ENCODE data around the gene GATA5. TPM values are rescaled to one million over a fixed set of nuclear protein-coding genes. Genes with fewer than 3 reads are reported as not detected.

GATA5 gene
- total RNA-seq, 1 experiment from 2014 or later: 0.96 TPM

DNA sequence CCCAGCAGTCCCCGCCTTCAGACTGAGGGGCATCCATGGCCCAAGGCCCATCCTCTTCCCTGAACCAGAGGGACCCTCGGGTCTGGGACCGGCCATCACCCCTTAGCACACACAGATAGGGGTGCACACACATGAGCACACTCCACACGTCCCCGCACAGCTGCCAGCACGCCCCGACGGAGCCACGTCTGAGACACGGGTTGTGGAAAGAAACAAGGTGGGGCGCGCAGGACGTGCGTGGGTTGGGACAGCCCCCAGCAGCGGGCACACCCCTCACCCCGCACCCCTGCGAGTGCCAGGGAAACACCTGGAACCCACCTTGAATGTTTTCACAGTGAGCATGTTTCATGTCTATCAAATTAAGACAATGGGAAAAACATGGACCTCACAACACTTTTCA is 6.4 kb downstream of the GATA5 start:
- no peak overlapping the region for H2AFZ ChIP-seq
- intact Hi-C loops (cut with micrococcal nuclease; ENCODE audit: unreplicated experiment): no loop called here
- no peaks in the 10 kb centered on the region for H3K9me3 ChIP-seq (ENCODE audit: insufficient read depth, low read depth)
- POLR2A ChIA-PET (ENCODE audit: unreplicated experiment): interaction anchor here (0.7 kb wide), 1 partner anchor 459 kb away, joined by 7 read pairs; no protein-coding TSS in a partner anchor
- TF ChIP-seq EZH2 (IDR thresholded peaks at IDR 0.05; ENCODE audit: low read depth): no peak
- TF ChIP-seq, protein P1, sequence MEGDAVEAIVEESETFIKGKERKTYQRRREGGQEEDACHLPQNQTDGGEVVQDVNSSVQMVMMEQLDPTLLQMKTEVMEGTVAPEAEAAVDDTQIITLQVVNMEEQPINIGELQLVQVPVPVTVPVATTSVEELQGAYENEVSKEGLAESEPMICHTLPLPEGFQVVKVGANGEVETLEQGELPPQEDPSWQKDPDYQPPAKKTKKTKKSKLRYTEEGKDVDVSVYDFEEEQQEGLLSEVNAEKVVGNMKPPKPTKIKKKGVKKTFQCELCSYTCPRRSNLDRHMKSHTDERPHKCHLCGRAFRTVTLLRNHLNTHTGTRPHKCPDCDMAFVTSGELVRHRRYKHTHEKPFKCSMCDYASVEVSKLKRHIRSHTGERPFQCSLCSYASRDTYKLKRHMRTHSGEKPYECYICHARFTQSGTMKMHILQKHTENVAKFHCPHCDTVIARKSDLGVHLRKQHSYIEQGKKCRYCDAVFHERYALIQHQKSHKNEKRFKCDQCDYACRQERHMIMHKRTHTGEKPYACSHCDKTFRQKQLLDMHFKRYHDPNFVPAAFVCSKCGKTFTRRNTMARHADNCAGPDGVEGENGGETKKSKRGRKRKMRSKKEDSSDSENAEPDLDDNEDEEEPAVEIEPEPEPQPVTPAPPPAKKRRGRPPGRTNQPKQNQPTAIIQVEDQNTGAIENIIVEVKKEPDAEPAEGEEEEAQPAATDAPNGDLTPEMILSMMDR (conservative IDR thresholded peaks at IDR 0.05): no peak
- no peaks in the 10 kb centered on the region for H3K36me3 ChIP-seq (ENCODE audit: low read depth)
- H3K4me2 ChIP-seq: no peak overlapping the region
- no peaks in the 10 kb centered on the region for H3F3A ChIP-seq (ENCODE audit: insufficient read depth, low read depth)
- H3K79me2 ChIP-seq (ENCODE audit: low read depth): no peaks in the 10 kb centered on the region
- H3K4me3 ChIP-seq: no peak overlapping the region
- no TSS peak for BruUV-seq (replicated peaks)
- no peaks in the 10 kb centered on the region for H4K20me1 ChIP-seq (ENCODE audit: insufficient read depth)
- no peak overlapping the region for H3K27ac ChIP-seq
- H3K27me3 ChIP-seq (ENCODE audit: insufficient read depth, low read depth): peaks cover 40% of the 10 kb centered on the region
- DNase-seq: no peak
- CTCF ChIA-PET: no interaction called here
- no peaks in the 10 kb centered on the region for H3K9me2 ChIP-seq (ENCODE audit: insufficient read depth)
- no peaks in the 10 kb centered on the region for H3K4me1 ChIP-seq (replicated peaks; ENCODE audit: insufficient read depth)

DNA sequence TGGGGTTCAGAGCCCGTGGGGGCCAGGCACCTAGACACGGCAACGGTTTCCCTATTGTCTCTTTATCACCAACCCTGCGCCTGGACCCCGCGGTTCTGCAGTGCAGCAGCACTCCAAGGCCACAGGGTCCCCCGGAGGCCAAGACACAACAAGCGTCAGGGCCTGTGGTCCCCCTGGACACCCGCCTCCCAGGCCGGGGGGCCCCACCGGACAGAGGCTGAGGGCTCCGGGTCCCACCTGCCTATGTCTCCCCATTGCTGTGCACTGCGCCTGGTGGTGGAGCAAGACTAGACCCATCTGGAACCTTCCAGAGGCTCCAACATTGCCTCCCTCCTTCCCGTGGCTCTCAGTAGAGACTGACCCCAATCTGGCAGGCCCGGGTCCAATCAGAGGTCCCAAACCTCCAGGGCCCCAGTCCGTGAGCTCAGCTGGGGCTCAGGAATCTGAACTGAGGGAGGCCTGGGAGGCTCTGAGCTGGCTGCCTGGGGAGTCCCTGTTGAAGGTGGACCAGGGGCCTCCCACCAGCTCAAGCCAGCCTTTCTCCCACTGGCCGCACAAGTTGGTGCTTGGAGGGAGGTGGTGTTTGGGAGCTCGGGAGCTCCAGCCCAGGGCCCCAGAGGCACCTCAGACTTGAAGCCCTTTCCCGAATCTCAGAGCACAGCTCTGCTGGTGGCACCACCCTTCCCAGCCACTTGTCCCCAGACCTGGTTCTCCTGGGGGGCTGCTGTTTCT is 8.8 kb downstream of the GATA5 start:
- peaks cover 38% of the 10 kb centered on the region for H3K27me3 ChIP-seq (ENCODE audit: insufficient read depth, low read depth)
- TF ChIP-seq EZH2 (IDR thresholded peaks at IDR 0.05; ENCODE audit: low read depth): no peak
- TF ChIP-seq, protein P1 (conservative IDR thresholded peaks at IDR 0.05): no peak
- no peak overlapping the region for H2AFZ ChIP-seq
- no peak for DNase-seq
- H3K79me2 ChIP-seq (ENCODE audit: low read depth): no peaks in the 10 kb centered on the region
- no TSS peak for BruUV-seq (replicated peaks)
- ChIA-PET CTCF (no interaction called here), POLR2A (ENCODE audit: unreplicated experiment) (no interaction called here)
- H3K36me3 ChIP-seq (ENCODE audit: low read depth): no peaks in the 10 kb centered on the region
- no peaks in the 10 kb centered on the region for H3K4me1 ChIP-seq (replicated peaks; ENCODE audit: insufficient read depth)
- H3K4me2 ChIP-seq: no peak overlapping the region
- no peaks in the 10 kb centered on the region for H3K9me2 ChIP-seq (ENCODE audit: insufficient read depth)
- H4K20me1 ChIP-seq (ENCODE audit: insufficient read depth): no peaks in the 10 kb centered on the region
- intact Hi-C loops (cut with micrococcal nuclease; ENCODE audit: unreplicated experiment): no loop called here
- H3K9me3 ChIP-seq (ENCODE audit: insufficient read depth, low read depth): no peaks in the 10 kb centered on the region
- H3K27ac ChIP-seq: no peak overlapping the region
- H3F3A ChIP-seq (ENCODE audit: insufficient read depth, low read depth): no peaks in the 10 kb centered on the region
- no peak overlapping the region for H3K4me3 ChIP-seq

DNA sequence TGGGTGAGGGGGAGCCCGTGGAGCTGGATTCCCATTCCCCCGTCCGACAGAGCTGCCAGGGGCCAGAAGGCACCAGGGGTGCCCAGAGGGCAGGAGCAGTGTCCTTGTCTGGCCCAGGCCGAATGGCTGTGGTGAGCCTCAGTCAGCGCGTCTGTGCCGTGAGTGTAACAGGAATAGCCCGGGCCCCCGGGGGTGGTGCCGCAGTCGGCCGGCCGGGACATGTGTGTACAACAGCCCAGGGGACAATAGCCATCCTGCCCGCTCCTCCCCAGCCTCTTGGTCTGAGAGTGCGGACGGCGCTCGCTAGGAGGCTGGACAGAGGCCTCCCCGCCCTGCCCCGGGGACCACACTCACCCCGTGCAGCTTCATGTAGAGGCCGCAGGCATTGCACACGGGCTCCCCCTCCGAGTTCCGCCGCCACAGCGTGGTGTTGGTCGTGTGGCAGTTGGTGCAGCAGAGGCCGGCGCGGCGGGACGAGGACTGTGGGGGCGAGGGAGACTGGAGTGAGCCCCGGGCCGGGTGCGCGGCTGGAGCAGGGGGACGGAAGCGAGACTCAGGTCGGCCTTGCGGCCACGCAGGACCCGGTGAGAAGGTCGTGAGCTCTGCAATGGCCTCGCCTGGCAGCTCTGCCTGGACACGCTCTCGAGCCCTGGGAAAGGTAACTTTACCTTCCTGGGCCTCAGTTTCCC is 9.6 kb downstream of the GATA5 start:
- no peak overlapping the region for H3K4me3 ChIP-seq
- no peaks in the 10 kb centered on the region for H3K79me2 ChIP-seq (ENCODE audit: low read depth)
- H3F3A ChIP-seq (ENCODE audit: insufficient read depth, low read depth): no peaks in the 10 kb centered on the region
- H3K36me3 ChIP-seq (ENCODE audit: low read depth): no peaks in the 10 kb centered on the region
- no peaks in the 10 kb centered on the region for H3K9me3 ChIP-seq (ENCODE audit: insufficient read depth, low read depth)
- H3K27me3 ChIP-seq (ENCODE audit: insufficient read depth, low read depth): peaks cover 38% of the 10 kb centered on the region
- no peak overlapping the region for H2AFZ ChIP-seq
- H4K20me1 ChIP-seq (ENCODE audit: insufficient read depth): no peaks in the 10 kb centered on the region
- H3K4me2 ChIP-seq: no peak overlapping the region
- no peak for DNase-seq
- H3K4me1 ChIP-seq (replicated peaks; ENCODE audit: insufficient read depth): no peaks in the 10 kb centered on the region
- H3K27ac ChIP-seq: no peak overlapping the region
- ChIA-PET POLR2A (ENCODE audit: unreplicated experiment) (no interaction called here), CTCF (no interaction called here)
- TF ChIP-seq, protein P1 (conservative IDR thresholded peaks at IDR 0.05): no peak
- TF ChIP-seq EZH2 (IDR thresholded peaks at IDR 0.05; ENCODE audit: low read depth): no peak
- no TSS peak for BruUV-seq (replicated peaks)
- intact Hi-C loops (cut with micrococcal nuclease; ENCODE audit: unreplicated experiment): no loop called here
- no peaks in the 10 kb centered on the region for H3K9me2 ChIP-seq (ENCODE audit: insufficient read depth)

Measured in PC-9 (cell line).